ENCODE measurements around the gene IMP4.

GRCh38 chr2:130391872-130392670 is 49.4 kb downstream of the IMP4 start:
- peak; percentile 22; the same call in 1 of the 2 replicates for TF ChIP-seq CTCF (IDR thresholded peaks at IDR 0.05; ENCODE audit: low read length)
- no peak for TF ChIP-seq EZH2 (IDR thresholded peaks at IDR 0.05; ENCODE audit: borderline replicate concordance, low read length)
